ENCODE measurements around the gene DRGX. TPM values are rescaled to one million over a fixed set of nuclear protein-coding genes. Genes with fewer than 3 reads are reported as not detected.

The DRGX gene
- total and polyA plus RNA-seq, 2 experiments from 2014 or later: not detected

GRCh38 chr10:49355221-49355620 lies 40.7 kb downstream of the DRGX start:
- no peak for TF ChIP-seq CTCF (IDR thresholded peaks at IDR 0.05; ENCODE audit: low read depth, low read length)
- Histone ChIP-seq H3K36me3 (no peaks in the 10 kb centered on the region), H3K4me3 (no peak overlapping the region), H3K4me1 (ENCODE audit: low read depth) (no peaks in the 10 kb centered on the region), H3K27me3 (no peaks in the 10 kb centered on the region), H3K27ac (no peak overlapping the region), H3K9me3 (ENCODE audit: low read depth) (no peaks in the 10 kb centered on the region)
- DNase-seq (ENCODE audit: low read depth in 1 of 2, low spot score in 1 of 2): no peak

- no peak for DNase-seq (ENCODE audit: low read depth in 1 of 2, low spot score in 1 of 2)
- H3K27ac ChIP-seq: no peak overlapping the region
- H3K9me3 ChIP-seq (ENCODE audit: low read depth): no peaks in the 10 kb centered on the region
- TF ChIP-seq CTCF (IDR thresholded peaks at IDR 0.05; ENCODE audit: low read depth, low read length): no peak
- no peaks in the 10 kb centered on the region for H3K36me3 ChIP-seq
- H3K4me1 ChIP-seq (ENCODE audit: low read depth): no peaks in the 10 kb centered on the region
- H3K4me3 ChIP-seq: no peak overlapping the region
- no peaks in the 10 kb centered on the region for H3K27me3 ChIP-seq
Observed at GRCh38 chr10:49354593-49354992, 41.3 kb downstream of the DRGX start.

GRCh38 chr10:49353895-49354566 lies 41.9 kb downstream of the DRGX start:
- Histone ChIP-seq H3K27me3 (no peaks in the 10 kb centered on the region), H3K27ac (no peak overlapping the region), H3K4me3 (no peak overlapping the region), H3K36me3 (no peaks in the 10 kb centered on the region), H3K4me1 (ENCODE audit: low read depth) (no peaks in the 10 kb centered on the region), H3K9me3 (ENCODE audit: low read depth) (no peaks in the 10 kb centered on the region)
- no peak for DNase-seq (ENCODE audit: low read depth in 1 of 2, low spot score in 1 of 2)
- TF ChIP-seq CTCF (IDR thresholded peaks at IDR 0.05; ENCODE audit: low read depth, low read length): no peak

- no peak for TF ChIP-seq CTCF (IDR thresholded peaks at IDR 0.05; ENCODE audit: low read depth, low read length)
- Histone ChIP-seq H3K27ac (no peak overlapping the region), H3K9me3 (ENCODE audit: low read depth) (no peaks in the 10 kb centered on the region), H3K36me3 (no peaks in the 10 kb centered on the region), H3K4me1 (ENCODE audit: low read depth) (no peaks in the 10 kb centered on the region), H3K4me3 (no peak overlapping the region), H3K27me3 (no peaks in the 10 kb centered on the region)
- no peak for DNase-seq (ENCODE audit: low read depth in 1 of 2, low spot score in 1 of 2)
Observed at GRCh38 chr10:49353026-49353894, 42.6 kb downstream of the DRGX start.

- H3K27ac ChIP-seq: no peak overlapping the region
- H3K4me3 ChIP-seq: no peak overlapping the region
- no peaks in the 10 kb centered on the region for H3K4me1 ChIP-seq (ENCODE audit: low read depth)
- no peak for TF ChIP-seq CTCF (IDR thresholded peaks at IDR 0.05; ENCODE audit: low read depth, low read length)
- no peaks in the 10 kb centered on the region for H3K27me3 ChIP-seq
- H3K36me3 ChIP-seq: no peaks in the 10 kb centered on the region
- no peaks in the 10 kb centered on the region for H3K9me3 ChIP-seq (ENCODE audit: low read depth)
- no peak for DNase-seq (ENCODE audit: low read depth in 1 of 2, low spot score in 1 of 2)
Observed at GRCh38 chr10:49352323-49352722, 43.6 kb downstream of the DRGX start.

All from cardiac muscle cell (in vitro differentiated cells and primary cell).